ENCODE results near the gene CLSTN3.

DNA sequence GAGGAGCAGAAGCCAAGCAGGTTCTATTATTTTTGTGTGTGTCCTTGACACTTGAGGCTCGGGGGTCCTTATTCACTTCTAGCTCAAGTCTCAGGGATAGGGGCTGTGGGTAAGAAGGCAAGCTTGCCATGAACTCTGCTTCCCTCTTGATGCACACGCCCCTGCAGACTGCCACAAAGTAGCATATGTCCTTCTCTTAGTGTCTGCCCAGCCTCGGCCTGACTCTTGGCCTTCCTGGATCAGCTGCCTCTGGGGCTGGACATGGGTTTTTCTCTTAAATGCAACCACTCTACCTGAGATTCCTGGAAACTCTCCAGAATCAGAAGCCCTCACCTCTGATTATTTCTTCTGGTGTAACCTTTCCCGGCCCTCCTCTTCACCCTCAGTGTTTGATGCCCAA is 31.2 kb downstream of the CLSTN3 start:
- TF ChIP-seq EZH2 (IDR thresholded peaks at IDR 0.05; ENCODE audit: low read depth) (no peak), CTCF (conservative IDR thresholded peaks at IDR 0.05) (no peak)
